Left forelimb (tissue), 1 donor: ENCODE results near the gene SPOCK3.

Experiments
- DNase-seq: peaks from one replicate; pipeline ENCODE4 v3.0.0-alpha.2; 2018; ENCODE audit warnings: low spot score

Gene SPOCK3

DNA sequence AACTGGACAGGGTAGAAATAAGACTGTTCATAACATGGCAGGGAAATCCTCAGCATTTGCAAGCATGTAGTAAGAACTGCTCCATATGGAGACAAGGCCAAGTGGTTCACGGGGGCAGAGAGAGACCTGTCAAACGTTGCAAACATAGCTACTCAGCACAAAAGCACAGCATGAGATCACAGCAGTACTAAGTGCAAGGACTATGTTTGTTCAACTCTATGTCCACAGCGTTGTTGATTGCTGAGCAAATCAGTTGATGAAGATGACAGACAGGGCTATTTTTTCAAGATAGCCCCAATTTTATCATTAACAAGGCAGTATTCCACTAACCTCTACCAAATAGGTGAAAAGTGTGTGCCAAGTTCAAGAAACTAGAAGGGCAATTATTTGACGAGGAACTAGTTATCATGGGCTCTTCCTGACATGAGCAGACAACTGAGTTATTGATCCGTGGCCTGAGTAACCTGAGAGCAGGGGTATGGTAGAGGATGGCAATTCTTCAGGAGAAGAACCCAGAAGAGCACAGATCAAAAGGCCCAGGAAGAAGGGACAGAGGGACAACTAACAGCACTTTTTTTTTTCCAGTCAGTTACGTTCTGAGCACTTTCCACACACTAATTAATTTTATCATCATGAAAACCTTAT, 57.4 kb downstream of the SPOCK3 start:
- DNase-seq, result no peak

GRCh38 chr4:167171928-167172327, 62.4 kb downstream of the SPOCK3 start:
- DNase-seq, result no peak

- DNase-seq, result no peak
Observed at GRCh38 chr4:167168611-167169010, 65.7 kb downstream of the SPOCK3 start.

GRCh38 chr4:167150587-167150986, 83.7 kb downstream of the SPOCK3 start:
- DNase-seq, result no peak

DNA sequence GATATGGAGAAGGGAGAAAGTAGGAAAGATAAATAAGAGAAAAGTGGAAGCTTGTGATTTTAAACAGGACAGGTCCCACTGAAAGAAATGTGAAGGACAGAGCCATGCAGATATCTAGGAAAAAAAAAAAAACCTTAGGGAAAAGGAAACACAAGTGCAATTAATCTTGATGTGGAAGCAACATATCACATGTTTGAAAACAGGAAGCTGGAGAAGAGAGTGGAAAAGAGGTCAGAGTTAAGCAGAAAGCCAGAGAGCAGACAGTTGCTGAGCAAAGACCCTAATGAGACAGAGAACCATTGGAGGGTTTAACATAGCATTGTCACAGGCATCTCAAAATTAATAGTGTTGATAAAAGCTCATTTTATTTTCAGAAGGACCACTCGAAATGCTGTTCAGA, 89.7 kb downstream of the SPOCK3 start:
- no peak for DNase-seq

DNA sequence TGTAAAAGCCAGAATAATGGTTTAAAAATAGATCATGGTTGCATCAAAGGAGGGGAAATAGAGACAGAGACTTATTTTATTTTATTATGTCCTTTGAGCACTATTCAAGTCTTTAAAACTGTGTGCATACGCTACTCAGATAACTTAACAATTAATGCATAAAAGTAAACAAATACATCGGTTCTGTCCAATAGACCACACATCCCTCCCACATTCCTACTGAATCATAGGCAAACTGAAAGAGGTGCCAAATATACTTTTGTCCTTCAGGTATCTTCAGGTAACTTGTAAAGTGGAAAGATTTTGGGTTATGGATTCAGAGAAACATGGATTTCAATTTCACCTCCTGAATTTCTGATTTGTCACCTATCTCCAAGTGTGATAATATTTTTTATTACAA, 91.3 kb downstream of the SPOCK3 start:
- no peak for DNase-seq

- DNase-seq, result no peak
Observed at GRCh38 chr4:167136270-167136669, 98.0 kb downstream of the SPOCK3 start.

DNA sequence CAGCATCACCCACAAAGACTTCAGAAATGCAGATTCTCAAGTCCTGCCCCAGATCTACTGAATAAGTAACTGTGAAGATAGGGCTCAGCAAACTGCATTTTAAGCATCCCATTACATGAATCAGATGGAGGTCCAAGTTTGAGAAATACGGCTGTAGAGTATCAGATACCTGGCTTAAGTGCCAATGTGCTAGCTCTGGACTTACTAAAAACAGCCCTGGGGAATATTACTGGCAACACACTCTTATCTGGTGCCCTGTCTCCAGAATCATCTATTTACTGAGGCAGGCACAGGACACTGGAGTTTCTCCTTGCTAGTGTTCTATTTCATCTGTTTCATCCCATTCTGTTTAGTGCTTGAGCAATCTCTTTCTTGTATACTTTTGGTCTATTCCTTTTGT, 105.1 kb downstream of the SPOCK3 start:
- no peak for DNase-seq

- no peak for DNase-seq
Observed at GRCh38 chr4:167119392-167119791, 114.9 kb downstream of the SPOCK3 start.

- no peak for DNase-seq
Observed at GRCh38 chr4:167117273-167117672, 117.0 kb downstream of the SPOCK3 start.

DNA sequence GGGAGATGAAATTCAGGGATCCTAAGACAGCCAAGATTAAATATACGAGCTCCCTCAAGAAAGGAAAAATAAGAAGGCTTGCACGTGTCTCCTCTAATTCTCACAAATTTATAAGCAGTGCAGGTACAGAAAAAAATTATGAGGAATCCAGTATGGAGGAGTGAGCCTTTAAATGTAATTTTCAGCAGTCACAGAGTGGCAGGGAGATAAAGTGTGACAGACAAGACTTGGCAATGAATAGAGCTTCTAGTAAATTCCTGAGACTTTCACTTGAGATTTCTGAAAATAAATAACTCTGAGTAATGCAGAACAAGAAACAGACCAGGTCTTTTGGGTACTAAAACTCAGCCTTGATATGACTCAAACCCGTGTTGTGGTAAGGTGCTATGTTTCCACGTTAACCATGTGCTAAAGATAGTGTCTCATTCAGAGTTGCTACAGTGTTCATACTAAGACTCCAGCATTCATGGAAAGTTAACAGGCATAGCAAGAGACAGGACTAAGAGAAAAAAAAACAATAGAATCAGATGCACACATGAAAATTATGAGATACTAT, 119.8 kb downstream of the SPOCK3 start:
- no peak for DNase-seq

DNA sequence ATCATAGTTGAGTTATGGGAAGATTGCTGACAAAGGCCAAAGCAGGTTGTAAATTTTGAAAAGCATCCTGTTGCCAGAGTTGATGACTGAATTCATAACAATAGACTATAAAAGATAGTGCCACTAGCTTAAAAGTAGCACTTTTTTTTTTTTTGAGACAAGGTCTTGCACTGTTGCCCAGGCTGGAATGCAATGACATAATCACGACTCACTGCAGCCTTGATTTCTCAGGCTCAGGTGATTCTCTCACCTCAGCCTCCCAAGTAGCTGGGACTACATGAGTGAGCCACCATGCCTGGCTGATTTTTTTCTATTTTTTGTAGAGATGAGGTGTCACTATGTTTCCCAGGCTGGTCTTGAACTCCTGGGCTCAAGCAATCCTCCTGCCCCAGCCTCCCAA, 122.7 kb downstream of the SPOCK3 start:
- DNase-seq, result no peak

DNA sequence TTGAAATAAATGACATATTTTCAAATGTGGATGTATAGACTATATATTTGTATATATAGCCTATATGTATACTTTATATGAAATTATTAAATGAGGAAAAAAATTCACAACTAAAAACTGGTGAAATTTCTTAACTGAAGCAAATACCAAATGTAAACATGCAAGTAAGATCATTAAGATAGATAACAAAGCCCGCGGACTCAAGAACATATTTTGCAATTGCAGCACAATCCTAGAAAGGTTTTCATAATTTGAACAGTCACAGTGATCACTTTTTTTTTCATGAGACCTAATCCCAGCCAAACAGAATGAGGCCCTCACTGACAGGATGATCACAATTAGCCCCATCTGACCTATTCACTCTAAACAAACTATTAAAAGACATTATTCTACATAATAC, 123.2 kb downstream of the SPOCK3 start:
- no peak for DNase-seq

DNA sequence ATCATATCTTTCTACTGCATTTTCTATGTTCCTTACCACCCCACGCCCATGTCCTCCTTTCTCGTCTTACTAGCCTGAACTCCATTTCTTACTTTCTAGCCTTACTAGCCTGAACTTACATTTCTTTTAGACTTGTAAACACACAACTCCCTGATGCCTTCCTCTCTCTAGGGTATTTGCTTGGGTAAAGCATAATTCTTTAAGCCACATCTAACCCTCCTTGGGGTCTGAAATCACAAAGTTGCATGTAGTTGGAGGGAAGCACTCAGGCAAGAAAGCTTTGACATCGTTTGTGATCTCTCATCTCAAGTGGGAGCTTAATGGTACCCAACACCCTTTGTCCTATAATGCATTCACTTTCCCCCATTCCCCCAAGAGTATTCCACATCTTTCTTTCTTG, 124.4 kb downstream of the SPOCK3 start:
- no peak for DNase-seq

DNA sequence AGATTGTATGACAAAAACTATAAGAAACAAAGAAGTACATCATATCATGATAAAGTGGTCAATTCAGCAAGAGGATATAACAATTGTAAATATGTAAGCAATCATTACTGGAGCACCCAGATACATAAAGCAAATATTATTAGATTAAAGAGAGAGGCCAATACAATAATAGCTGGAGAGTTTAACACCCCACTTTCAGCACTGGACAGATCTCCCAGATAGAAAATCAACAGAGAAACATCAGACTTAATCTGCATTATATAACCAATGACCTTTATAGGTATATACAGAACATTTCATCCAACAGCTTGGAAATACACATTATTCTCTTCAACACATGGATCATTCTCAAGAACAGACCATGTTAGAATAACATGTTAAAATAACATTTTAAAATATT, 128.4 kb downstream of the SPOCK3 start:
- no peak for DNase-seq

DNA sequence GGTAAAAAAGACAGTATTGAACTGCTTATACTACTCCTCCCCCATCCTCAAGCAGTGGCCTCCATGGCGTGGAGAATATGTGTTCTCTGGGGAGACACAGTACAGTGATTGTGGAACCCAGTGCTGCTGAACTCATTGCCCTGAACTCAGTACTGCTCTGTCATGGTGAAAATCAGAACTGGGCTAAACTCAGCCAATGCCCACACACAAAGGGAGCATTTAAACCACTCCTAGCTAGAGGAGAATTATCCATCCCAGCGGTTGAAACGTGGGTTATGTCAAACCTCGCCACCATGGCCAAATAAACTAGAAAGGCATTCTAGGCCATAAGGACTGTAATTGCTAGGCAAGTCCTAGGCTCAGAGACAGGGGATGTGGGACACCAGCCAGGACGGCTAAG, 131.8 kb downstream of the SPOCK3 start:
- no peak for DNase-seq

DNA sequence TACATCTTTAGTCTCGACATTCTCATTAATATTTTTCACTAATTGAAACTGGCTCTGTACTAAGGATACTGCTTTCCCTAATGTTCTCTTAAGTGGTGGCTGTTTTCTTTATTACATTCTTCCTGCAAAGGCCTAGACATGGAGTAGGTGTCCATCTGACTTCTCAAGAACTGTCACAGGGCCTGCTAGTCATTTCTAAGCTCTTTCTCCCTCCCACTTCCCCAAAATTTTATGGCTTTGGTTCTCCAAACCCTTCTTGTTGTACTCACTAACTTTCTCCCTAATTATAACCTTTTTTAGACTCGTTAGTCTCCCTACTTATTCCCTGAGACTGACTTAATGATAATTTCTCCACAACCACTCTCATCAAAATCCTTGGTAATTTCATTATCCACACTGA, 133.3 kb downstream of the SPOCK3 start:
- DNase-seq, result no peak

GRCh38 chr4:167100120-167100519, 134.2 kb downstream of the SPOCK3 start:
- DNase-seq, result no peak

GRCh38 chr4:167088115-167088514, 146.2 kb downstream of the SPOCK3 start:
- DNase-seq, result no peak

- DNase-seq, result no peak
Observed at GRCh38 chr4:167084321-167084720, 150.0 kb downstream of the SPOCK3 start.

DNA sequence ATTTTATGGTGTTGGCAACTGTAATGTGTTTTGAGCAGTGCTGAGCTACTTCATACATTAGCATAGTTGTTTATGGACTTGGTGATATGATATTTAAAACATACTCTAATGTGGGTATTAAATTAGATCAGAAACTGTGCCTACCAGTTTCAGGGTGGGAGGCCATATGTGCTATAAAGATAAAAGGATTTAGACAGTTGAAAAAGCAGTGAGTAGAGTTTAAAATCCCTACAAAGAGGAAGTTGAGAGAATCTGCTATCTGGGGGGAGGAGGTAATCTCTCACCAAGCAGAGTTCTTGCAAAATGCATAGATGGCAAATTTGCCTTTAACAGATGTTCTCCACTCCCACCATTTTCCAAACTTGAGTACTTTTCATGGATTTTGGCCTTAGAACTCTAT, 154.5 kb downstream of the SPOCK3 start:
- no peak for DNase-seq

DNA sequence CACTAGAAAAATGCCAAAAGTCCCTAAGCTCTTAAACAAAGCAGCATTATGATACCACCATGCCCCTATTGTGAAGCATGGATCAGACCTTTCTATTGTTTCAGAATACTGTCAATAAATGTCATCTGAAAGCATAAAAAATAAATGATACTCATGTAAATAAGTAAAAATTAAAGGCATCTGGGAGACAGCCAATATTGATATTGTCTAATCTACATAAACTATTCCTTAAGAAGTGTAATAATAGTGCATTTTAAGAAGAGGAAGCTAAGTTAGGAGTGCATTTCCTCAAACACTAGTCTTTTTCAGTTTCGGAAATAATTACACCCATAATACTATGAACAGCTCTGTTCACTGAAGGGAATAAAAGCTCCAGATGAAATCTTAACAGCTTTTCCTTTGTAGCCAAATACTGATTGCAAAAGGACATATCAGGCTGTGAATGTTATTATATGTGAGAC, 181.6 kb downstream of the SPOCK3 start:
- no peak for DNase-seq

GRCh38 chr4:167049257-167049656, 185.0 kb downstream of the SPOCK3 start:
- no peak for DNase-seq

DNA sequence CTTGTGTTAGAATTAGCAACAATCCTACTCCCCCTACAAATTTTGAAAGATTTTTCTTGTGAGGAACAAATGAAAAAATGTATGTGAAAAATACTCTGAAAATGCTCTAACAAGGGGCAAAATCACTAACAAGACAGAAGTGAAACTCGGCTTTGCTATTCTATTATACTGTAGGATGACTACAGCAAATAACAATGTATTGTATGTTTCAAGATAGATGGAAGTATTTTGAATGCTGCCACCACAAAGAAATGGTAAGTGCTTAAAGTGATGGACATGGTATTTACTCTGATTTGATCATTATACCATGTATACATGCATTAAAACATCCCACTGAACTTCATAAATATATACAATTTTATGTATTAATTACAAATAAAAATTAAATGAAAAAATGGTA, 192.8 kb downstream of the SPOCK3 start:
- DNase-seq, result no peak
